Neuronal stem cell (in vitro differentiated cells): ENCODE results near the gene MLIP.
A peak's percentile ranks its signal among the peaks of the same experiment; 100 is the strongest.
"Not testable (repeated sequence)": the region's sequence is repeated elsewhere in the genome, so short reads cannot be mapped to it uniquely, and the experiment has no call there.

Experiments
- DNase-seq: peaks from one replicate; pipeline ENCODE4 v3.0.0-alpha.2; 2013; ENCODE audit warnings: low spot score
- H2AFZ ChIP-seq: one replicate; pipeline ENCODE4 v1.6.1; 2013; ENCODE audit warnings: mild to moderate bottlenecking, low read length, inconsistent platforms
- H2AK5ac ChIP-seq: 2 replicates; pipeline ENCODE4 v1.6.1; 2013; ENCODE audit warnings: low read depth, mild to moderate bottlenecking, inconsistent platforms, low read length, moderate library complexity, mixed read lengths
- H2BK120ac ChIP-seq: 2 replicates; pipeline ENCODE4 v1.6.1; 2013; ENCODE audit warnings: low read depth, mild to moderate bottlenecking, inconsistent platforms, low read length, moderate library complexity, mixed read lengths
- H2BK12ac ChIP-seq: one replicate; pipeline ENCODE4 v1.6.1; 2013; ENCODE audit warnings: low read length, inconsistent platforms
- H2BK15ac ChIP-seq: 2 replicates; pipeline ENCODE4 v1.6.1; 2013; ENCODE audit warnings: mild to moderate bottlenecking, low read length, inconsistent platforms, mixed read lengths
- H2BK5ac ChIP-seq: one replicate; pipeline ENCODE4 v1.6.1; 2013; ENCODE audit warnings: inconsistent platforms, mild to moderate bottlenecking, low read length, moderate library complexity
- H3K14ac ChIP-seq: one replicate; pipeline ENCODE4 v1.6.1; 2013; ENCODE audit warnings: low read length, inconsistent platforms
- H3K18ac ChIP-seq: 2 replicates; pipeline ENCODE4 v1.6.1; 2013; ENCODE audit warnings: low read length, inconsistent platforms
- H3K23ac ChIP-seq: 2 replicates; pipeline ENCODE4 v1.6.1; 2013; ENCODE audit warnings: low read depth, mild to moderate bottlenecking, mixed read lengths, low read length, inconsistent platforms; ENCODE audit not compliant: poor library complexity
- H3K27ac ChIP-seq: replicated peaks from 3 replicates; pipeline ENCODE4 v1.5.1; 2013; ENCODE audit warnings: low read length, inconsistent platforms
- H3K27me3 ChIP-seq, 3 experiments: 2 replicates each; pipeline ENCODE4 v1.6.1; 2013; ENCODE audit warnings: low read length in 3 of 3, mild to moderate bottlenecking in 2 of 3, inconsistent platforms in 1 of 3, low read depth in 1 of 3, mixed read lengths in 1 of 3, moderate library complexity in 1 of 3; ENCODE audit not compliant: control insufficient read depth in 3 of 3, insufficient read depth in 3 of 3
- H3K36me3 ChIP-seq, 2 donors: replicated peaks in 1 of 2; 2 replicates each; pipeline ENCODE4 v1.6.1; 2013; ENCODE audit warnings: low read length in 2 of 2; ENCODE audit not compliant: control insufficient read depth in 2 of 2, insufficient read depth in 2 of 2
- H3K4ac ChIP-seq: 2 replicates; pipeline ENCODE4 v1.6.1; 2013; ENCODE audit warnings: inconsistent platforms, mild to moderate bottlenecking, low read length, moderate library complexity
- H3K4me1 ChIP-seq, 2 donors: 1 replicate in 1 of 2; 2 replicates in 1 of 2; pipeline ENCODE4 v1.6.1; 2013; ENCODE audit warnings: low read length in 2 of 2, low read depth in 1 of 2; ENCODE audit not compliant: control insufficient read depth in 2 of 2, insufficient read depth in 1 of 2
- H3K4me2 ChIP-seq: one replicate; pipeline ENCODE4 v1.6.1; 2013; ENCODE audit warnings: mild to moderate bottlenecking, low read length, inconsistent platforms; ENCODE audit not compliant: insufficient read depth, poor library complexity, severe bottlenecking
- H3K4me3 ChIP-seq, 2 donors: 2 replicates each; pipeline ENCODE4 v1.5.1; 2013; ENCODE audit warnings: low read length in 2 of 2, mild to moderate bottlenecking in 2 of 2, inconsistent platforms in 1 of 2, moderate library complexity in 1 of 2
- H3K79me1 ChIP-seq: one replicate; pipeline ENCODE4 v1.6.1; 2013; ENCODE audit warnings: low read depth, mild to moderate bottlenecking, inconsistent platforms, low read length, moderate library complexity
- H3K9ac ChIP-seq: one replicate; pipeline ENCODE4 v1.6.1; 2013; ENCODE audit warnings: mild to moderate bottlenecking, low read depth, low read length, inconsistent platforms; ENCODE audit not compliant: poor library complexity
- H3K9me3 ChIP-seq, 2 donors: replicated peaks in 1 of 2; 2 replicates each; pipeline versions ENCODE3 to v1.6.1; 2013; ENCODE audit warnings: low read length in 2 of 2, mild to moderate bottlenecking in 2 of 2, inconsistent platforms in 1 of 2, low read depth in 1 of 2, mixed read lengths in 1 of 2, moderate library complexity in 1 of 2; ENCODE audit not compliant: control insufficient read depth in 2 of 2, insufficient read depth in 1 of 2
- H4K8ac ChIP-seq: one replicate; pipeline ENCODE4 v1.6.1; 2013; ENCODE audit warnings: low read depth, mild to moderate bottlenecking, inconsistent platforms, low read length, moderate library complexity
- H4K91ac ChIP-seq: one replicate; pipeline ENCODE4 v1.6.1; 2013; ENCODE audit warnings: low read length, low read depth, mild to moderate bottlenecking, inconsistent platforms; ENCODE audit not compliant: poor library complexity
- WGBS, 2 donors: extraction: QIAGEN DNeasy Blood & Tissue Kit; methylation state at CpG; one replicate each; pipeline ENCODE4 v1.1.7; 2013; ENCODE audit warnings: missing lambda C conversion rate in 2 of 2, mixed read lengths in 1 of 2; ENCODE audit not compliant: insufficient read length in 2 of 2, insufficient replicate concordance in 1 of 2; ENCODE audit errors: extremely low coverage in 2 of 2; 5-methylcytosine and 5-hydroxymethylcytosine counted together

Gene MLIP

DNA sequence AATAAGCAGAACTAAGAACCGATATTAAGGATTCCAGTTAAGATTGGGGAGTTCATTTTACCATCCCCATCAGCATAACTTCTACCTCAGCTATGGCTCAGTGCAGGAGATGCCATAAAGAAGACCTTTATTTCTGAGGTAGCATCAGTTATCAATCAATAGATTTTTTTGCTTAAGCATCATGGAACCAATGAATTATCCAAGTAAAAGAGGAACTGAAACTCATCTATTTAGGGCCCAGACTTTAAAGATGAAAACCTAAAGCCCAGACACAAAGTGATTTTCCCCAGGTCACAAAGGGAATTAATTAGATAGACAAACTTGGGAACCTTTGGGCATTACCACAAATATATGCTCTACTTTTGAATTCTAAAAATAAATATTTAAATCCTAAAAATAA, 137.8 kb downstream of the MLIP start:
- Histone ChIP-seq H3K4ac (no peak overlapping the region), H2BK15ac (no peak overlapping the region), H2BK120ac (no peak overlapping the region), H3K27me3 (no peaks in the 10 kb centered on the region), H3K14ac (no peak overlapping the region), H3K23ac (no peak overlapping the region), H3K4me2 (no peak overlapping the region), H2AFZ (no peak overlapping the region), H4K8ac (no peak overlapping the region), H4K91ac (no peak overlapping the region), H2BK12ac (no peak overlapping the region), H3K4me3 (no peak overlapping the region), H3K4me1 (no peaks in the 10 kb centered on the region), H3K18ac (no peak overlapping the region), H3K9me3 (no peaks in the 10 kb centered on the region), H3K9ac (no peak overlapping the region), H3K79me1 (no peaks in the 10 kb centered on the region), H2BK5ac (no peak overlapping the region), H2AK5ac (no peak overlapping the region), H3K36me3 (no peaks in the 10 kb centered on the region), H3K27ac (no peak overlapping the region)
- no peak for DNase-seq
- WGBS, 2 donors = no CpG with 5 or more reads among the region's 1 CpG

DNA sequence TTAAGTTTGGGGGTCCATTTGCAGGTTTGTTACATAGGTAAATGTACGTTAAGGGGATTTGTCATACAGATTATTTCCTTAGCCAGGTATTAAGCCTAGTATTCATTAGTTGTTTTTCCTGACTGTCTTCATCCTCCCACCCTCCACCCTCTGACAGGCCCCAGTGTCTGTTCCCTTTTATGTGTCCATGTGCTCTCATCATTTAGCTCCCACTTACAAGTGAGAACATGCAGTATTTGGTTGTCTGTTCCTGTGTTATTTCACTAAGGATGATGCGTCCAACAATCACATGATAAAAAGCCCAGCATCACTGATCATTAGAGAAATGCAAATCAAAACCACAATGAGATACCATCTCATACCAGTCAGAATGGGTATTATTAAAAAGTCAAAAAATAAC, 138.6 kb downstream of the MLIP start:
- not testable (repeated sequence) for H3K4me3 ChIP-seq, H3K79me1 ChIP-seq, H2BK5ac ChIP-seq, H3K4me2 ChIP-seq, H3K27me3 ChIP-seq, H2BK15ac ChIP-seq, H2AFZ ChIP-seq, H3K27ac ChIP-seq, H3K9ac ChIP-seq, H4K91ac ChIP-seq, H4K8ac ChIP-seq, H3K4ac ChIP-seq, H2BK12ac ChIP-seq, H3K4me1 ChIP-seq, H2BK120ac ChIP-seq, H3K23ac ChIP-seq, H3K9me3 ChIP-seq, DNase-seq, H3K36me3 ChIP-seq, H3K18ac ChIP-seq, H2AK5ac ChIP-seq
- peak overlapping the region; percentile 56 for H3K14ac ChIP-seq
- no CpG with 5 or more reads among the region's 2 CpGs for WGBS, 2 donors

DNA sequence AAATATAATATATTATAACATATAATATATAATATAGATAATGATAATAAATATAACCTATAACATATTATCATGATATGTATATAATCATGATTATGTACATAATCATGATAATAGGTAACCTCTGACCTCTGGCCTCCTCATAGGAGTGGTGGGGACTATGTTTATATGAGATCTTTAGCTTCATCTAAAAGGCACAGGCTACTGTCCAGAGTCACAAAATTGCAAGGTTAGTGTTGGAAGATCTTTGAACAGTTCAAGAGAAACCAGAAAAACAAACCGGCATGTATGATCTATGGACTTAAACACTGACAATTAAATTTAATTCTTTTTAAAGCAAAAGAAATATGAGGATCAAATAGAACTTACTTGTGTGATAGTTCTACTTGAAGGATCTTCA, 141.3 kb downstream of the MLIP start:
- Histone ChIP-seq H3K27ac (no peak overlapping the region), H3K9me3 (no peaks in the 10 kb centered on the region), H3K4me3 (no peak overlapping the region), H2BK12ac (no peak overlapping the region), H4K91ac (no peak overlapping the region), H3K79me1 (no peaks in the 10 kb centered on the region), H3K27me3 (no peaks in the 10 kb centered on the region), H2AFZ (no peak overlapping the region), H2AK5ac (no peak overlapping the region), H3K4me2 (no peak overlapping the region), H3K18ac (no peak overlapping the region), H3K36me3 (no peaks in the 10 kb centered on the region), H3K23ac (no peak overlapping the region), H2BK15ac (no peak overlapping the region), H3K4me1 (peaks cover 0 to 2% of the 10 kb centered on the region in 2 donors), H3K4ac (no peak overlapping the region), H3K9ac (no peak overlapping the region), H4K8ac (no peak overlapping the region), H2BK5ac (no peak overlapping the region), H2BK120ac (no peak overlapping the region), H3K14ac (no peak overlapping the region)
- WGBS, 2 donors = no CpG with 5 or more reads among the region's 1 CpG
- no peak for DNase-seq

- H3K27me3 ChIP-seq = no peaks in the 10 kb centered on the region
Observed at GRCh38 chr6:54252916-54253315, 141.7 kb downstream of the MLIP start.

More at GRCh38 chr6:54252916-54253315, 141.7 kb downstream of the MLIP start:
- Histone ChIP-seq H2AK5ac (no peak overlapping the region), H3K4me1 (peaks cover 0 to 2% of the 10 kb centered on the region in 2 donors), H3K9me3 (no peaks in the 10 kb centered on the region), H4K91ac (no peak overlapping the region), H3K18ac (no peak overlapping the region), H2BK15ac (no peak overlapping the region), H2BK5ac (no peak overlapping the region), H3K36me3 (no peaks in the 10 kb centered on the region), H3K4me2 (no peak overlapping the region), H3K23ac (no peak overlapping the region), H3K4me3 (no peak overlapping the region), H3K9ac (no peak overlapping the region), H3K14ac (no peak overlapping the region), H2BK120ac (no peak overlapping the region), H4K8ac (no peak overlapping the region), H3K4ac (no peak overlapping the region), H3K79me1 (no peaks in the 10 kb centered on the region), H3K27ac (no peak overlapping the region), H2BK12ac (no peak overlapping the region), H2AFZ (no peak overlapping the region)
- no peak for DNase-seq
- WGBS, 2 donors = no CpG with 5 or more reads among the region's 4 CpGs
